ENCODE measurements around the gene PTPRN2. TPM values are rescaled to one million over a fixed set of nuclear protein-coding genes. Genes with fewer than 3 reads are reported as not detected.

PTPRN2 gene
- total and polyA plus RNA-seq, 2 of the 8 experiments (the other 6 are each of a cell fraction or from before 2014, with no cell fraction given): 2.6 to 4.5 TPM

- Histone ChIP-seq H2BK120ac (replicated peaks; ENCODE audit: low read depth, low read length) (no peak overlapping the region), H3K27me3 (replicated peaks in 1 of 4; ENCODE audit: control insufficient read depth in 3 of 4, extremely low read depth in 1 of 4, insufficient read depth in 3 of 4, low read length in 3 of 4) (no peaks in the 10 kb centered on the region), H3K36me3 (ENCODE audit: control insufficient read depth in 2 of 4, insufficient read depth in 4 of 4, low read length in 3 of 4) (no peaks in the 10 kb centered on the region), H3K27ac (ENCODE audit: low read depth, low read length) (no peak overlapping the region), H3K23ac (ENCODE audit: insufficient read length) (no peak overlapping the region), H2AK5ac (ENCODE audit: low read depth, low read length) (no peak overlapping the region), H2BK15ac (ENCODE audit: low read length) (no peak overlapping the region), H3K14ac (ENCODE audit: insufficient read length) (no peak overlapping the region), H4K8ac (ENCODE audit: extremely low read depth, insufficient read depth, low read length) (no peak overlapping the region), H3K56ac (replicated peaks; ENCODE audit: insufficient read length, low read depth, low read length) (no peak overlapping the region), H3K79me2 (ENCODE audit: control insufficient read depth in 1 of 2, insufficient read depth in 2 of 2, low read length in 2 of 2) (no peaks in the 10 kb centered on the region), H3K4me3 (ENCODE audit: extremely low read depth in 1 of 4, insufficient read depth in 2 of 4, low read depth in 3 of 4, low read length in 4 of 4) (no peak overlapping the region), H4K20me1 (replicated peaks in 1 of 2; ENCODE audit: control insufficient read depth in 1 of 2, insufficient read depth in 2 of 2, low read length in 2 of 2) (no peaks in the 10 kb centered on the region), H3K79me1 (ENCODE audit: low read depth, low read length) (no peaks in the 10 kb centered on the region), H2BK20ac (ENCODE audit: low read length) (no peak overlapping the region), H2BK5ac (ENCODE audit: low read depth, low read length) (no peak overlapping the region), H3K4me1 (replicated peaks in 1 of 4; ENCODE audit: control insufficient read depth in 3 of 4, insufficient read depth in 4 of 4, low read length in 3 of 4) (peaks cover 0 to 6% (median 1%) of the 10 kb centered on the region in 4 experiments; a peak in 3 of 7 replicates), H3K9me3 (ENCODE audit: insufficient read depth in 2 of 2, low read depth in 1 of 2, low read length in 1 of 2) (no peaks in the 10 kb centered on the region), H2AFZ (ENCODE audit: low read length) (no peak overlapping the region), H2BK12ac (ENCODE audit: low read depth, low read length) (no peak overlapping the region), H4K5ac (ENCODE audit: insufficient read length, low read depth, low read length) (no peak overlapping the region), H3K18ac (ENCODE audit: extremely low read depth, low read length) (no peak overlapping the region), H3K4ac (replicated peaks; ENCODE audit: insufficient read length, low read depth, low read length) (no peak overlapping the region), H3K23me2 (ENCODE audit: low read depth, low read length) (peaks cover 2% of the 10 kb centered on the region; the same call in 1 of the 2 replicates), H3K4me2 (ENCODE audit: insufficient read depth in 1 of 2, low read depth in 2 of 2, low read length in 2 of 2) (no peak overlapping the region), H4K91ac (replicated peaks; ENCODE audit: insufficient read length, low read length) (no peak overlapping the region), H3K9ac (replicated peaks in 1 of 4; ENCODE audit: extremely low read depth in 1 of 4, low read depth in 3 of 4, low read length in 3 of 4) (no peak overlapping the region)
- TF ChIP-seq SUZ12 (IDR thresholded peaks at IDR 0.05; ENCODE audit: low read length): no peak
- no peak for TF ChIP-seq TEAD4 (IDR thresholded peaks at IDR 0.05; ENCODE audit: low read depth, low read length)
- no peak for TF ChIP-seq PHF8 (conservative IDR thresholded peaks at IDR 0.05; ENCODE audit: low read depth, low read length)
- no peak for TF ChIP-seq MAX (IDR thresholded peaks at IDR 0.05)
- no peak for TF ChIP-seq BACH1 (IDR thresholded peaks at IDR 0.05; ENCODE audit: low read length)
- no peak for TF ChIP-seq SIX5 (IDR thresholded peaks at IDR 0.05; ENCODE audit: low read depth, low read length)
- no peak for TF ChIP-seq ATF3 (IDR thresholded peaks at IDR 0.05; ENCODE audit: insufficient read depth, low read depth, low read length)
- no peak for TF ChIP-seq RXRA (IDR thresholded peaks at IDR 0.05; ENCODE audit: insufficient read depth, low read depth, low read length)
- DNase-seq (ENCODE audit: low read depth in 1 of 2, low spot score in 2 of 2) (no peak), FAIRE-seq (no peak)
- ChIA-PET CTCF (ENCODE audit: partially characterized antibody) (interaction anchor here (1.8 kb wide), 1 partner anchor 119 kb away, joined by 5 read pairs; no protein-coding TSS in a partner anchor), POLR2A (ENCODE audit: partially characterized antibody) (no interaction called here)
- WGBS, 2 experiments (ENCODE audit: extremely low coverage in 1 of 2, insufficient coverage in 1 of 2, insufficient read length in 1 of 2, insufficient replicate concordance in 2 of 2, low coverage in 1 of 2, low lambda C conversion rate in 2 of 2, missing lambda C conversion rate in 1 of 2): 93% methylated on average over 10 of the region's 10 CpGs; no CpG with 5 or more reads in 1 of the 2 experiments
Measured at GRCh38 chr7:157827863-157828160, 759.8 kb downstream of the PTPRN2 start.

Data from H1 (cell line).